Activated T-helper 1 cell treated with anti-CD3 and anti-CD28 coated beads, Interleukin-2, amount 50 U/mL, for 16 hours (primary cell): ENCODE results near the gene QRFP.
"Not testable (repeated sequence)": the region's sequence is repeated elsewhere in the genome, so short reads cannot be mapped to it uniquely, and the experiment has no call there.

Experiments
- DNase-seq, 2 donors: peaks; one replicate each; pipeline ENCODE4 v3.0.0-alpha.2; 2020; ENCODE audit warnings: low read depth in 1 of 2, low spot score in 1 of 2

Gene QRFP

GRCh38 chr9:130852801-130853200 lies 43.8 kb downstream of the QRFP start:
- no peak for DNase-seq

DNA sequence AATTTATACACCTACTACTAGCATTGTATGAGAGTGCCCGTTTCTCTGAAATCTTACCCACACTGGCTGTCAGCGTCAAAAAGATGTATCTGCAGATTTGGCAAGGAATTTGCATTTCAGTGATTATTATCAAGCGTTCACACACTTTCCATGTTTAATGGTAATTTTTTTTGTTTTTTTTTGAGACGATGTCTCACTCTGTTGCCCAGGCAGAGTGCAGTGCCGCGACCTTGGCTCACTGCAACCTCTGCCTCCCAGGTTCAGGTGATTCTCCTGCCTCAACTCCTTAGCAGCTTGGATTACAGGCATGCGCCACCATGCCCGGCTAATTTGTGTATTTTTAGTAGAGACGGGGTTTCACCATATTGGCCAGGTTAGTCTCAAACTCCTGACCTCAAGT lies 47.3 kb downstream of the QRFP start:
- DNase-seq: no peak

- DNase-seq: not testable (repeated sequence)
These were observed 48.1 kb downstream of the QRFP start for GRCh38 chr9:130848514-130848913.

GRCh38 chr9:130847306-130848217 lies 49.0 kb downstream of the QRFP start:
- no peak for DNase-seq

GRCh38 chr9:130846487-130847305 lies 49.9 kb downstream of the QRFP start:
- no peak for DNase-seq

GRCh38 chr9:130845901-130846481 lies 50.6 kb downstream of the QRFP start:
- no peak for DNase-seq

GRCh38 chr9:130845254-130845653 lies 51.4 kb downstream of the QRFP start:
- no peak for DNase-seq

DNA sequence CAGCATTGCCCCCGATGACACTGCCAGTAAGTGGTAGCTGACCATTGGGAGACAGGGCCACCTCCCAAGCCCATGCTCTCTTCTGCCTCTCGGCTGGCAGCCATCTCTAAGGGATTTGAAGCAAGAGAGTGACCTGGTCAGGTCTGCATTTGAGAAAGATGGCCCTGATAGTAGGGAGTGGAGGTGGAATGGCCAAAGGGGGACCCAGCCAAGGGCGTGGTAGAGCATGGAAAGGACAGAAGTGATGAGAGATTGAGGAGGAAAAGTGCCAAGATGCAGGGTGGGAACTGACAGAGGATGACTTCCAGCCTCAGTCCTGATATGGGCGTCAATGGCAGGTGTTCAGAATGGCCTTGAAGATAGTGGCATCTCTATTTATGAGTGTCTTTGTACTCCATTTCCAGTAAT lies 52.6 kb downstream of the QRFP start:
- no peak for DNase-seq

DNA sequence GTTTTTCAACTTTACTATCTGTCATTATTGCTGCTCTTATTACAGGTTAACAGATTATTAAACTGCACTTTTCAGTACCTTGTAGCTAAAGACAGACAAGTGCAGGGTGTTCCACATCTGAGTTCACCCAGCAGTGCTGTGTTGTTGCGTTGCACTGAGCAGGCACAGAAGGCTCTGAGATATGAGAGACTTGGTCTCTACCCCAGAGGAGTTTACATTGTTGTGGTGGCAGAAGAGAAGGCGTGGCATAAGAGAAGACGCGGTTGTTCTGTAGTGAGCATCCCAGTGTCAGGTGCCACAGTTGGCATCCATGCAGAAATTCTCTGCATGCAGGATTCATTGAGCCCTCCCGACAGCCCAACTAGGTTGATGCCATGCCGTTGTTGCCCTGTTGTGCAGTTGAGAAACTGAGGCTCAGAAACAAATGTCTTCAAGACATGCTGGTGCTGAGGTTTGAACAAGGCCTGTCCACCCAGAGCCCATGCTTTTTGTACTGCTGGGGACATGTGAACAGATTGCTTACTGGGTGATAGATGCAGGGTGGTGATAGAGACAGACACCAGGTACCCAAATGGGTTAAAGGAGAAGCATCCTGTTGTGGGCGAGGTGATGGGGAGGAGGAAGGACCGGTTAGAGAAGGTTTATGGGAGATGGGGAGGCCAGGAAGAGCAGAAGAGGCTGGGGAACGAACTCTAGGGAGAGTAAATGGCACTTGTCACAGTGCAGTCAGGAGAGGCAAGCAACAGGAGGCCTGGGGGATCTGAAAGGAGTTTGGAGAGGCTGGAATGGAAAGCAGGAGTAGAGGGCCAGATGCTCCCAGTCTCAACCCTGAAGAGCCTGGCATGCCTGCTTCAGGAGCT lies 53.3 kb downstream of the QRFP start:
- no peak for DNase-seq
